Sciatic nerve (tissue), 2 donors: Measurements from ENCODE around the gene KRTAP8-1. TPM values are rescaled to one million over a fixed set of nuclear protein-coding genes. Genes with fewer than 3 reads are reported as not detected.

Source experiments
- ATAC-seq: fragments of 200-7000 bp; cut with Tn5 transposase; one replicate; pipeline ENCODE4 v1.9.1; 2020; ENCODE audit warnings: mild to moderate bottlenecking, moderate library complexity
- DNase-seq: peaks from one replicate; pipeline ENCODE4 v3.0.0-alpha.2; 2020; ENCODE audit warnings: low spot score
- intact Hi-C: fragments of 100-400 bp; cut with DNase I; formaldehyde crosslinking; loops from one replicate; pipeline ENCODE4 v1.14.2; 2022
- total RNA-seq: library from RNA; stranded (reverse); fragmentation: NEBNext Ultra II Directional; extraction: Animal tissue kit (Norgen Biotek cat#: 25700); gene quantifications from one replicate; pipeline ENCODE4 v1.2.1, GENCODE V29; 2021
- donor health status: DM: no; HTN: no; CAD: no.
- donor health status: DM: no; HTN: no; CAD: no.

Gene KRTAP8-1
- total RNA-seq: not detected

- DNase-seq (no peak), ATAC-seq (no peak)
- intact Hi-C loops: no loop called here
These were observed at the start of gene KRTAP8-1 for GRCh38 chr21:30813174-30813573. Gene KRTAP8-1, minus strand, starts transcription at chr21:30813274. Its CDS starts 54 bp downstream, at chr21:30813220.

GRCh38 chr21:30847627-30848500 is 34.8 kb upstream of the KRTAP8-1 start:
- ATAC-seq (no peak), DNase-seq (no peak)
- intact Hi-C loops: no loop called here

- ATAC-seq: no peak
- intact Hi-C loops: no loop called here
- DNase-seq: no peak
These were observed 29.9 kb upstream of the KRTAP8-1 start for GRCh38 chr21:30842990-30843389.

- intact Hi-C loops: no loop called here
- DNase-seq (no peak), ATAC-seq (no peak)
These were observed 26.2 kb upstream of the KRTAP8-1 start for GRCh38 chr21:30839304-30839703.

- intact Hi-C loops: no loop called here
- ATAC-seq: no peak
- no peak for DNase-seq
These were observed 25.5 kb upstream of the KRTAP8-1 start for GRCh38 chr21:30838536-30838935.

GRCh38 chr21:30831194-30831765 is 18.2 kb upstream of the KRTAP8-1 start:
- intact Hi-C loops: no loop called here
- ATAC-seq (no peak), DNase-seq (no peak)

GRCh38 chr21:30829659-30830058 is 16.6 kb upstream of the KRTAP8-1 start, which contains the start of gene KRTAP7-1:
Gene KRTAP7-1, minus strand, starts transcription at chr21:30829759. Its CDS starts 61 bp downstream, at chr21:30829698.
- DNase-seq (no peak), ATAC-seq (no peak)
- intact Hi-C loops: no loop called here

- intact Hi-C loops: no loop called here
- DNase-seq (no peak), ATAC-seq (no peak)
These were observed 6.0 kb upstream of the KRTAP8-1 start for GRCh38 chr21:30818837-30819610.

GRCh38 chr21:30800605-30801004 is 12.5 kb downstream of the KRTAP8-1 start:
- ATAC-seq (no peak), DNase-seq (no peak)
- intact Hi-C loops: no loop called here

GRCh38 chr21:30793581-30794314 is 19.3 kb downstream of the KRTAP8-1 start:
- intact Hi-C loops: no loop called here
- ATAC-seq: no peak
- DNase-seq: no peak

GRCh38 chr21:30779249-30779648 is 33.8 kb downstream of the KRTAP8-1 start:
- ATAC-seq: no peak
- intact Hi-C loops: no loop called here
- DNase-seq: no peak

- DNase-seq (no peak), ATAC-seq (no peak)
- intact Hi-C loops: no loop called here
These were observed 43.2 kb downstream of the KRTAP8-1 start for GRCh38 chr21:30769724-30770431.

Other genes with a start within 250 kb of the KRTAP8-1 start
- not detected for gene KRTAP22-2, start 222.9 kb downstream of the KRTAP8-1 start, total RNA-seq
- gene KRTAP6-3, start 220.8 kb downstream of the KRTAP8-1 start, total RNA-seq: not detected
- gene KRTAP6-2, start 214.4 kb downstream of the KRTAP8-1 start, total RNA-seq: not detected
- gene KRTAP22-1, start 212.2 kb downstream of the KRTAP8-1 start, total RNA-seq: not detected
- gene KRTAP6-1, start 199.3 kb downstream of the KRTAP8-1 start, total RNA-seq: not detected
- gene KRTAP20-1, start 196.8 kb downstream of the KRTAP8-1 start, total RNA-seq: not detected
- gene KRTAP20-4, start 192.6 kb downstream of the KRTAP8-1 start, total RNA-seq: not detected
- gene KRTAP20-2, start 178.1 kb downstream of the KRTAP8-1 start, total RNA-seq: not detected
- gene KRTAP20-3, start 170.4 kb downstream of the KRTAP8-1 start, total RNA-seq: not detected
- not detected for gene KRTAP21-3, start 94.5 kb downstream of the KRTAP8-1 start, total RNA-seq
- not detected for gene KRTAP21-2, start 66.0 kb downstream of the KRTAP8-1 start, total RNA-seq
- gene KRTAP21-1, start 57.8 kb downstream of the KRTAP8-1 start, total RNA-seq: not detected
- not detected for gene KRTAP7-1, start 16.5 kb upstream of the KRTAP8-1 start, total RNA-seq
- not detected for gene KRTAP11-1, start 68.3 kb upstream of the KRTAP8-1 start, total RNA-seq
- gene KRTAP19-8, start 225.2 kb upstream of the KRTAP8-1 start, total RNA-seq: not detected